ENCODE measurements around the gene RBMS1. TPM values are rescaled to one million over a fixed set of nuclear protein-coding genes. Genes with fewer than 3 reads are reported as not detected.

The RBMS1 gene
- total and polyA plus RNA-seq, 2 of the 4 experiments (the other 2 are of a cell fraction), result 43.5 to 64.9 TPM

GRCh38 chr2:160425434-160426151 lies 68.0 kb downstream of the RBMS1 start:
- Histone ChIP-seq H3K56ac (ENCODE audit: extremely low read depth, insufficient read depth, low read length) (no peak overlapping the region), H2BK5ac (ENCODE audit: low read depth, low read length, poor library complexity, severe bottlenecking) (peak overlapping the region; percentile 85), H3K18ac (ENCODE audit: low read depth, low read length) (peak overlapping the region; percentile 73), H4K20me1 (ENCODE audit: insufficient read depth, low read length) (no peaks in the 10 kb centered on the region), H3K4me1 (ENCODE audit: control insufficient read depth, insufficient read depth, low read length) (peaks cover 11% of the 10 kb centered on the region), H2AK5ac (ENCODE audit: low read depth, low read length) (peak overlapping the region; percentile 20), H2BK120ac (ENCODE audit: low read depth, low read length) (no peak overlapping the region), H3K27ac (ENCODE audit: insufficient read depth, low read length) (peak overlapping the region; percentile 59; the same call in 1 of the 2 replicates), H3K79me1 (ENCODE audit: low read depth in 1 of 2, low read length in 2 of 2) (peaks cover 18 to 49% of the 10 kb centered on the region in 2 experiments), H2AFZ (replicated peaks; ENCODE audit: low read length, poor library complexity) (no peak overlapping the region), H4K5ac (ENCODE audit: low read depth, low read length) (peak overlapping the region; percentile 55; the same call in 1 of the 2 replicates), H3K4me2 (ENCODE audit: low read depth, low read length) (peak overlapping the region; percentile 35; the same call in 1 of the 2 replicates), H3K9ac (ENCODE audit: low read depth, low read length) (no peak overlapping the region), H3K4me3 (ENCODE audit: insufficient read depth, low read depth, low read length) (no peak overlapping the region), H2BK15ac (ENCODE audit: low read depth, low read length) (peak overlapping the region; percentile 28; the same call in 1 of the 3 replicates), H4K8ac (ENCODE audit: low read depth in 2 of 2, low read length in 2 of 2) (peak overlapping the region in 1 of 2 experiments; percentile 13; a peak in 2 of 4 replicates), H3K9me3 (ENCODE audit: control insufficient read depth, insufficient read depth, low read length) (peaks cover 4% of the 10 kb centered on the region), H2AK9ac (replicated peaks; ENCODE audit: low read depth, low read length, poor library complexity) (no peak overlapping the region), H2BK20ac (ENCODE audit: low read depth, low read length) (peak overlapping the region; percentile 47; the same call in 1 of the 2 replicates), H3K36me3 (ENCODE audit: control insufficient read depth, insufficient read depth, low read length) (peaks cover 4% of the 10 kb centered on the region), H3K23ac (ENCODE audit: low read depth, low read length) (peak overlapping the region; percentile 85), H3K14ac (replicated peaks; ENCODE audit: low read depth, low read length) (peak overlapping the region; percentile 38), H3K27me3 (ENCODE audit: control insufficient read depth, insufficient read depth, low read length) (no peaks in the 10 kb centered on the region), H3K9me1 (ENCODE audit: insufficient read depth, low read length) (peaks cover 4% of the 10 kb centered on the region; the same call in 1 of the 2 replicates), H4K91ac (ENCODE audit: insufficient read depth, low read depth, low read length) (peak overlapping the region; percentile 35; the same call in 1 of the 2 replicates), H3K4ac (ENCODE audit: low read depth, low read length) (peak overlapping the region; percentile 18; the same call in 1 of the 2 replicates)
- no TSS peak for BruUV-seq (replicated peaks)
- WGBS, 2 experiments (ENCODE audit: extremely low coverage in 2 of 2, insufficient read length in 1 of 2), result no CpG with 5 or more reads among the region's 4 CpGs
- CTCF ChIA-PET, result interaction anchor here (0.8 kb wide), 1 partner anchor 14 kb away, joined by 3 read pairs; no protein-coding TSS in a partner anchor
- peak; percentile 81 for DNase-seq
- intact Hi-C loops (cut with micrococcal nuclease), result loop anchor here (5.0 kb wide), 2 partner anchors 67 to 157 kb away; partner anchors contain the start of gene RBMS1
- POLR2A ChIA-PET (ENCODE audit: unreplicated experiment), result no interaction called here
- dilution Hi-C loops (cut with HindIII; ENCODE audit: low sequenced_read_pairs, unreplicated experiment), result no loop called here
- in situ Hi-C loops (cut with MboI; ENCODE audit: low sequenced_read_pairs), result no loop called here
- 0 out of 2 replicates have a peak, but pooled peaks have one; percentile 35 for TF ChIP-seq MAFK (IDR thresholded peaks at IDR 0.05; ENCODE audit: low read depth, low read length)
- 0 out of 2 replicates have a peak, but pooled peaks have one; percentile 33 for TF ChIP-seq NFE2L2 (IDR thresholded peaks at IDR 0.05; ENCODE audit: low read depth, low read length)
- peak; percentile 32; the same call in 1 of the 2 replicates for TF ChIP-seq CEBPB (IDR thresholded peaks at IDR 0.05; ENCODE audit: low read depth, low read length)
- no peak for TF ChIP-seq FOS (IDR thresholded peaks at IDR 0.05; ENCODE audit: low read depth, low read length)
- no peak for TF ChIP-seq CTCF (conservative IDR thresholded peaks at IDR 0.05; ENCODE audit: low read depth, low read length)
- ATAC-seq (ENCODE audit: low read depth), result peak; percentile 48

Data from IMR-90 (cell line).